ENCODE data around the gene IL31RA. TPM values are rescaled to one million over a fixed set of nuclear protein-coding genes. Genes with fewer than 3 reads are reported as not detected.

Gene IL31RA
- total and polyA plus RNA-seq, 10 of the 15 experiments (the other 5 are each of a cell fraction or from before 2014, with no cell fraction given) = 0.03 to 0.31 (median 0.11) TPM; not detected in 2

GRCh38 chr5:55929020-55929799 lies 78.1 kb downstream of the IL31RA start:
- Histone ChIP-seq H3K4me1 (ENCODE audit: control insufficient read depth, insufficient read depth, low read length) (no peaks in the 10 kb centered on the region), H3K27me3 (replicated peaks in 1 of 2; ENCODE audit: control insufficient read depth in 2 of 2, insufficient read depth in 2 of 2, low read length in 1 of 2) (no peaks in the 10 kb centered on the region), H3K27ac (ENCODE audit: control insufficient read depth, insufficient read depth) (no peak overlapping the region), H3K36me3 (ENCODE audit: control insufficient read depth in 2 of 2, insufficient read depth in 2 of 2, low read length in 1 of 2) (no peaks in the 10 kb centered on the region), H3K9ac (ENCODE audit: control insufficient read depth, insufficient read depth, low read length) (no peak overlapping the region), H3K9me3 (replicated peaks; ENCODE audit: control insufficient read depth, insufficient read depth, low read length) (no peaks in the 10 kb centered on the region), H3K4me3 (no peak overlapping the region), H3K4me2 (ENCODE audit: control insufficient read depth, insufficient read depth) (no peak overlapping the region), H3K79me2 (ENCODE audit: control insufficient read depth, insufficient read depth, low read length) (no peaks in the 10 kb centered on the region), H2AFZ (ENCODE audit: control insufficient read depth, low read depth, low read length) (no peak overlapping the region), H4K20me1 (ENCODE audit: control insufficient read depth, insufficient read depth) (no peaks in the 10 kb centered on the region)
- intact Hi-C loops (cut with micrococcal nuclease; ENCODE audit: unreplicated experiment) (no loop called here), in situ Hi-C loops (cut with MboI) (no loop called here)
- RAD21 ChIA-PET (ENCODE audit: unreplicated experiment) = no interaction called here
- ATAC-seq = peak; percentile 40
- no peak for FAIRE-seq
- no peak for DNase-seq (ENCODE audit: low read depth, low spot score)
- WGBS (ENCODE audit: insufficient coverage, insufficient replicate concordance, low lambda C conversion rate, missing lambda C conversion rate) = 55% methylated on average over 12 of the region's 12 CpGs
- SMC1A ChIA-PET (ENCODE audit: uncharacterized antibody, unreplicated experiment) = no interaction called here
- no TSS peak for BruUV-seq (replicated peaks)
- POLR2A ChIA-PET = interaction anchor here (0.6 kb wide), 1 partner anchor 609 kb away, joined by 3 read pairs; no protein-coding TSS in a partner anchor
- TF ChIP-seq CTCF (IDR thresholded peaks at IDR 0.05 in 2 of 3, conservative IDR thresholded peaks at IDR 0.05 in 1 of 3; ENCODE audit: control insufficient read depth in 2 of 3, extremely low read depth in 1 of 3, insufficient read depth in 1 of 3, low read depth in 3 of 3, low read length in 3 of 3) (no peak), SPI1 (IDR thresholded peaks at IDR 0.05; ENCODE audit: borderline replicate concordance, insufficient read depth, low read depth, low read length) (peak; percentile 69), WRNIP1 (IDR thresholded peaks at IDR 0.05; ENCODE audit: borderline replicate concordance, low read depth, low read length) (no peak), MEF2B (IDR thresholded peaks at IDR 0.05; ENCODE audit: partially characterized antibody, poor library complexity, severe bottlenecking) (no peak), NR2C1 (IDR thresholded peaks at IDR 0.05) (no peak)
- CTCF ChIA-PET = interaction anchor here (0.9 to 1.5 kb wide), 2 partner anchors 15 to 271 kb away, joined by 3 to 4 read pairs; no protein-coding TSS in a partner anchor

All from GM12878 (cell line).